K562 (cell line): ENCODE results near the gene PAQR7. TPM values are rescaled to one million over a fixed set of nuclear protein-coding genes. Genes with fewer than 3 reads are reported as not detected.

Experiments used
- ATAC-seq: fragments of 200-7000 bp; cut with Tn5 transposase; 3 replicates; pipeline ENCODE4 v1.9.1; 2020; ENCODE audit warnings: moderate library complexity
- BruUV-seq: library from RNA; stranded (reverse); fragments of 400-500 nt; replicated peaks from 2 replicates; lab custom pipeline; 2021; lab: Mats Ljungman, UMichigan
- CTCF ChIA-PET: fragments of 300-600 bp; formaldehyde crosslinking; extraction: SDS; loops from one replicate; lab custom pipeline; 2021; ENCODE audit warnings: low intra/inter-chr PET ratio; lab: Yijun Ruan, JAX
- POLR2A ChIA-PET: fragments of 300-600, 350-650 bp; sonication (Branson Sonifier 250); formaldehyde crosslinking; extraction: SDS; loops from one replicate; lab custom pipeline; 2021; ENCODE audit warnings: antibody characterized with exemption, inconsistent platforms; lab: Yijun Ruan, JAX
- DNase-seq, 4 experiments: peaks; one replicate each; pipeline versions ENCODE4 v3.0.0 to v3.0.0-alpha.2; 2011 to 2018; ENCODE audit warnings: low spot score in 3 of 4, mixed read lengths in 3 of 4; ENCODE audit errors: extremely low read depth in 1 of 4
- FAIRE-seq: peaks from 2 replicates; lab custom pipeline; 2011; peaks lifted over from hg19 to GRCh38; lab: Jason Lieb, UNC
- H2AFZ ChIP-seq: 2 replicates; pipeline ENCODE4 v1.6.0; 2011; ENCODE audit warnings: low read depth, low read length, control low read depth, inconsistent platforms
- H3K27ac ChIP-seq: fragments of 200-600 bp; 3 replicates; pipeline ENCODE4 v1.8.0; 2011; ENCODE audit warnings: low read depth, mild to moderate bottlenecking, control low read depth, inconsistent platforms, low read length, moderate library complexity, mixed read lengths; ENCODE audit errors: extremely low read depth
- H3K27me3 ChIP-seq, 2 experiments: fragments of 300-600 bp in 1 of 2; 2 replicates in 1 of 2; 3 replicates in 1 of 2; pipeline versions ENCODE4 v1.6.0 to v1.8.0; 2011; ENCODE audit warnings: inconsistent platforms in 2 of 2, low read length in 2 of 2, mild to moderate bottlenecking in 1 of 2, mixed read lengths in 1 of 2, moderate library complexity in 1 of 2; ENCODE audit not compliant: control insufficient read depth in 2 of 2, insufficient read depth in 2 of 2
- H3K36me3 ChIP-seq: fragments of 300-600 bp; 3 replicates; pipeline ENCODE4 v1.8.0; 2011; ENCODE audit warnings: mild to moderate bottlenecking, low read length, inconsistent platforms; ENCODE audit not compliant: control insufficient read depth, insufficient read depth
- H3K4me1 ChIP-seq, 2 experiments: fragments of 200-600 bp in 1 of 2; replicated peaks in 1 of 2; 2 replicates in 1 of 2; 3 replicates in 1 of 2; pipeline versions ENCODE4 v1.5.1 to v1.8.0; 2011; ENCODE audit warnings: inconsistent platforms in 2 of 2, low read length in 2 of 2, mild to moderate bottlenecking in 1 of 2, mixed read lengths in 1 of 2, moderate library complexity in 1 of 2; ENCODE audit not compliant: control insufficient read depth in 2 of 2, insufficient read depth in 2 of 2
- H3K4me2 ChIP-seq: 2 replicates; pipeline ENCODE4 v1.6.1; 2011; ENCODE audit warnings: low read length, control low read depth, inconsistent platforms, mixed read lengths; ENCODE audit not compliant: insufficient read depth
- H3K4me3 ChIP-seq: fragments of 200-600 bp; sonication (generic), shearing (Covaris generic); 2 replicates; pipeline ENCODE4 v1.5.1; 2016; ENCODE audit warnings: control low read depth, inconsistent platforms
- H3K79me2 ChIP-seq: fragments of 200-600 bp; 3 replicates; pipeline ENCODE4 v1.8.0; 2011; ENCODE audit warnings: low read length, inconsistent platforms; ENCODE audit not compliant: control insufficient read depth, insufficient read depth
- H3K9ac ChIP-seq, 2 experiments: 2 replicates each; pipeline versions ENCODE4 v1.6.0 to v1.6.1; 2011; ENCODE audit warnings: low read depth in 2 of 2, low read length in 2 of 2, control low read depth in 1 of 2, inconsistent platforms in 1 of 2, mild to moderate bottlenecking in 1 of 2, mixed read lengths in 1 of 2; ENCODE audit not compliant: insufficient read depth in 1 of 2
- H3K9me1 ChIP-seq: one replicate; pipeline ENCODE4 v1.6.0; 2011; ENCODE audit warnings: inconsistent platforms, mild to moderate bottlenecking, low read length, moderate library complexity; ENCODE audit not compliant: control insufficient read depth, insufficient read depth
- H3K9me3 ChIP-seq: replicated peaks from 2 replicates; pipeline ENCODE4 v1.5.1; 2011; ENCODE audit warnings: low read depth, low read length, inconsistent platforms; ENCODE audit not compliant: control insufficient read depth, insufficient read depth
- H4K20me1 ChIP-seq: replicated peaks from 2 replicates; pipeline ENCODE4 v1.6.1; 2011; ENCODE audit warnings: low read length, inconsistent platforms, mixed read lengths; ENCODE audit not compliant: control insufficient read depth, insufficient read depth
- CEBPG ChIP-seq, 3 experiments: fragments of 200-800 bp in 1 of 3; sonication (Bioruptor generic) in 1 of 3; sonication (generic) in 1 of 3; formaldehyde crosslinking in 1 of 3; IDR thresholded peaks in 2 of 3; conservative IDR thresholded peaks in 1 of 3; 2 replicates each; pipeline versions ENCODE4 v1.6.1 to v1.8.0; 2016 to 2022; ENCODE audit warnings: missing compliant biosample characterization in 2 of 3, missing genetic modification characterization in 2 of 3, mild to moderate bottlenecking in 1 of 3, missing genetic modification reagents in 1 of 3
- CREBBP ChIP-seq: IDR thresholded peaks from one replicate; pipeline ENCODE4 v1.6.1; 2012; ENCODE audit warnings: low read depth, mild to moderate bottlenecking, control low read depth, inconsistent platforms, low read length
- FOSL1 ChIP-seq: fragments of 200-800 bp; sonication (Bioruptor generic); conservative IDR thresholded peaks from 2 replicates; pipeline ENCODE4 v1.6.1; 2016; ENCODE audit warnings: missing genetic modification characterization, missing compliant biosample characterization
- GATAD2B ChIP-seq: fragments of 450-650 bp; IDR thresholded peaks from 2 replicates; pipeline ENCODE4 v1.6.1; 2017; ENCODE audit warnings: mild to moderate bottlenecking, borderline replicate concordance
- KLF16 ChIP-seq: IDR thresholded peaks from 2 replicates; pipeline ENCODE4 v1.6.1; 2016; ENCODE audit warnings: antibody characterized with exemption
- NFIC ChIP-seq: fragments of 450-650 bp; IDR thresholded peaks from 2 replicates; pipeline ENCODE4 v1.6.1; 2017; ENCODE audit warnings: mild to moderate bottlenecking, inconsistent platforms
- NR3C1 ChIP-seq: sonication (generic); formaldehyde crosslinking; IDR thresholded peaks from 2 replicates; pipeline ENCODE4 v1.8.1; 2022; ENCODE audit warnings: missing genetic modification reagents
- SIX5 ChIP-seq, 2 experiments: IDR thresholded peaks; 2 replicates each; pipeline ENCODE4 v1.6.1; 2011; ENCODE audit warnings: low read length in 2 of 2, borderline replicate concordance in 1 of 2, low read depth in 1 of 2, mild to moderate bottlenecking in 1 of 2, moderate library complexity in 1 of 2; ENCODE audit not compliant: insufficient read depth in 1 of 2
- ZBTB33 ChIP-seq: sonication (generic); formaldehyde crosslinking; IDR thresholded peaks from 2 replicates; pipeline ENCODE4 v1.8.1; 2023; ENCODE audit warnings: mild to moderate bottlenecking, missing genetic modification reagents
- ZBTB7A ChIP-seq: IDR thresholded peaks from 2 replicates; pipeline ENCODE4 v1.6.1; 2011; ENCODE audit warnings: low read depth, mild to moderate bottlenecking, low read length, moderate library complexity, borderline replicate concordance; ENCODE audit not compliant: control insufficient read depth
- ZNF12 ChIP-seq: sonication (generic); formaldehyde crosslinking; IDR thresholded peaks from 2 replicates; pipeline ENCODE4 v1.4.0; 2020; ENCODE audit warnings: mild to moderate bottlenecking, missing genetic modification reagents
- WGBS: fragments of 100-300 bp; shearing (Covaris generic); methylation state at CpG from one replicate; pipeline ENCODE4 v1.1.6; 2016; ENCODE audit warnings: low coverage, mixed read lengths; ENCODE audit not compliant: insufficient coverage; ENCODE audit errors: missing lambda C conversion rate; 5-methylcytosine and 5-hydroxymethylcytosine counted together
- in situ Hi-C: fragments of 300-500 bp; cut with MboI; formaldehyde crosslinking; loops from 4 replicates; pipeline ENCODE4 v1.15.0; 2018; ENCODE audit warnings: inconsistent platforms, mixed read lengths
- intact Hi-C: fragments of 100-400 bp; cut with micrococcal nuclease; formaldehyde crosslinking; loops from 2 replicates; pipeline ENCODE4 v1.14.2; 2022
- polyA plus RNA-seq, 8 experiments: library from polyadenylated mRNA; depleted of rRNA in 4 of 8; stranded (reverse) in 5 of 8; unstranded in 3 of 8; fragments of >200 nt; fragmentation: Nextera tagmentation in 2 of 8; fragmentation: Illumina TruSeq in 1 of 8; extraction: Ambion mirVana in 2 of 8; extraction: Trizol in 1 of 8; gene quantifications; 2 replicates each; pipeline versions ENCODE4 v1.2.1 to v1.2.3, GENCODE V29; 2011 to 2014; ENCODE audit warnings: inconsistent platforms in 1 of 8, missing spikeins in 1 of 8
- total RNA-seq, 7 experiments: library from RNA; depleted of rRNA in 6 of 7; stranded (reverse); fragments of >200 nt in 6 of 7; fragmentation: Illumina TruSeq in 2 of 7; extraction: Trizol in 2 of 7; gene quantifications; 2 replicates each; pipeline versions ENCODE4 v1.2.1 to v1.2.3, GENCODE V29; 2011 to 2021; ENCODE audit warnings: low replicate concordance in 1 of 7

PAQR7 gene
- total and polyA plus RNA-seq, 9 of the 15 experiments (the other 6 are each of a cell fraction or from before 2014, with no cell fraction given): 1.1 to 5.2 (median 2.6) TPM

GRCh38 chr1:25922056-25922970 is 46.8 kb upstream of the PAQR7 start:
- DNase-seq (no peak), ATAC-seq (no peak), FAIRE-seq (no peak)
- Histone ChIP-seq H3K9ac (peak overlapping the region in 1 of 2 experiments; percentile 51; a peak in 1 of 4 replicates), H4K20me1 (no peaks in the 10 kb centered on the region), H3K27ac (peak overlapping the region; percentile 10; the same call in 2 of the 3 replicates), H3K4me1 (peaks cover 37 to 42% of the 10 kb centered on the region in 2 experiments), H3K4me3 (no peak overlapping the region), H3K27me3 (no peaks in the 10 kb centered on the region), H3K9me3 (no peaks in the 10 kb centered on the region), H3K36me3 (no peaks in the 10 kb centered on the region), H3K9me1 (no peaks in the 10 kb centered on the region), H2AFZ (peak overlapping the region; percentile 51), H3K79me2 (no peaks in the 10 kb centered on the region), H3K4me2 (no peak overlapping the region)
- TF ChIP-seq SIX5 (IDR thresholded peaks at IDR 0.05; ENCODE audit: borderline replicate concordance in 1 of 2, insufficient read depth in 1 of 2, low read depth in 1 of 2, low read length in 2 of 2): no peak
- TF ChIP-seq NFIC: peak; percentile 50
- 0 out of 2 replicates have a peak, but pooled peaks have one; percentile 29 for TF ChIP-seq NR3C1 (CRISPR knock-in tag)
- peak; percentile 80; the same call in 1 of the 2 replicates for TF ChIP-seq ZBTB33 (CRISPR knock-in tag)
- TF ChIP-seq CEBPG (CRISPR knock-in tag; IDR thresholded peaks at IDR 0.05): no peak
- 0 out of 4 replicates have a peak, but pooled peaks of 1 of the 2 experiments have one; percentile 9 for TF ChIP-seq CEBPG (tag; conservative IDR thresholded peaks at IDR 0.05 in 1 of 2, IDR thresholded peaks at IDR 0.05 in 1 of 2)
- peak; percentile 15; the same call in 1 of the 2 replicates for TF ChIP-seq ZBTB7A
- TF ChIP-seq KLF16: no peak
- no peak for TF ChIP-seq GATAD2B
- TF ChIP-seq ZNF12 (CRISPR knock-in tag): 0 out of 2 replicates have a peak, but pooled peaks have one; percentile 33
- TF ChIP-seq CREBBP: no peak
- no peak for TF ChIP-seq FOSL1
- ChIA-PET POLR2A (interaction anchor here (0.6 to 2.7 kb wide), 13 partner anchors 9 to 150 kb away, joined by 3 to 19 read pairs (median 4); partner anchors contain the start of gene STMN1), CTCF (no interaction called here)
- 94% methylated on average over 39 of the region's 49 CpGs for WGBS
- in situ Hi-C loops (no loop called here), intact Hi-C loops (no loop called here)
- BruUV-seq: no TSS peak
